Activated T-cell treated with anti-CD3 and anti-CD28 coated beads for 48 hours (primary cell): ENCODE measurements around the gene CCT3.
"Not testable (repeated sequence)": the region's sequence is repeated elsewhere in the genome, so short reads cannot be mapped to it uniquely, and the experiment has no call there.

Experiments
- DNase-seq: peaks from one replicate; pipeline ENCODE4 v3.0.0-alpha.2; 2020; ENCODE audit warnings: low read depth

Gene CCT3

GRCh38 chr1:156368157-156368658 lies 30.1 kb upstream of the CCT3 start:
- no peak for DNase-seq

GRCh38 chr1:156367383-156368156 lies 29.5 kb upstream of the CCT3 start:
- no peak for DNase-seq

GRCh38 chr1:156366378-156367166 lies 28.5 kb upstream of the CCT3 start:
- no peak for DNase-seq

GRCh38 chr1:156365754-156366153 lies 27.7 kb upstream of the CCT3 start:
- DNase-seq: no peak

- no peak for DNase-seq
Measured at GRCh38 chr1:156360534-156360933, 22.4 kb upstream of the CCT3 start.

GRCh38 chr1:156359973-156360372 lies 21.9 kb upstream of the CCT3 start:
- DNase-seq: no peak

- DNase-seq: no peak
Measured at GRCh38 chr1:156359249-156359648, 21.2 kb upstream of the CCT3 start.

- DNase-seq: no peak
Measured at GRCh38 chr1:156358641-156359040, 20.5 kb upstream of the CCT3 start.

- DNase-seq: no peak
Measured at GRCh38 chr1:156357977-156358376, 19.9 kb upstream of the CCT3 start.

- DNase-seq: peak; percentile 69
Measured at GRCh38 chr1:156356875-156357534, 18.9 kb upstream of the CCT3 start.

- no peak for DNase-seq
Measured at GRCh38 chr1:156356262-156356874, 18.3 kb upstream of the CCT3 start.

GRCh38 chr1:156352481-156352880 lies 14.4 kb upstream of the CCT3 start:
- DNase-seq: not testable (repeated sequence)

- no peak for DNase-seq
Measured at GRCh38 chr1:156347331-156347730, 9.2 kb upstream of the CCT3 start.

- DNase-seq: no peak
Measured at GRCh38 chr1:156346636-156347035, 8.5 kb upstream of the CCT3 start.

- not testable (repeated sequence) for DNase-seq
Measured at GRCh38 chr1:156346035-156346434, 7.9 kb upstream of the CCT3 start.

GRCh38 chr1:156344409-156344808 lies 6.3 kb upstream of the CCT3 start:
- no peak for DNase-seq

GRCh38 chr1:156342166-156342955 lies 4.3 kb upstream of the CCT3 start:
- DNase-seq: no peak

- no peak for DNase-seq
Measured at GRCh38 chr1:156337888-156338179, 258 bp downstream of the CCT3 start.

GRCh38 chr1:156337052-156337887 lies 822 bp downstream of the CCT3 start:
- no peak for DNase-seq

GRCh38 chr1:156336242-156336641 lies 1.9 kb downstream of the CCT3 start:
- no peak for DNase-seq

- not testable (repeated sequence) for DNase-seq
Measured at GRCh38 chr1:156323179-156323578, 14.9 kb downstream of the CCT3 start.
